ENCODE measurements around the gene TMEM150A.
"Not testable (repeated sequence)": the region's sequence is repeated elsewhere in the genome, so short reads cannot be mapped to it uniquely, and the experiment has no call there.

TMEM150A gene

DNA sequence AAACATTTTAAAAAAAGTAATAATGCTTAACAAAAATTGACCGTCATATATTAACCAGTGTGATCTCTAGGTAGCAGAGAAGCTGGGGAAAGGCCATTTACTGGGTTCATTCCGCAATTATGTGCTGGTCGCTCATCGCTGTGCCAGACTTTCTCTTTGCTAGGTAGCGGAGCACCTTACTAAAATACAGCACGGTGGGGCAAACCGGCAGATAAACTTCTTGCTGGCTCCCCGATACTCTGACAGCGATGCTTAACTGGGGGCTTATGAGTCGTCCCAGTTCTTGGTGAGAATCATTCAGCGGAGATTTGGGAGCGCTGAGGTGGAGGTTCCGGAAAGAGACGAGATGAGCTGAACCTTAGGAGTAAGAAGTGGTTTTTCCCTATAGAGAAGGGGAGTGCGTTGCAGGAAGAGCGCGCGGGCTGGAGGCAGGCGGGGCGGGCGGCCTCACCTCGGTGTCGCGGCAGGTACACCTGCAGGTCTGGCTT, 8.8 kb upstream of the TMEM150A start:
- Histone ChIP-seq H3K9me3 (ENCODE audit: control insufficient read depth, low read depth, low read length) (no peaks in the 10 kb centered on the region), H3K27ac (ENCODE audit: low read length) (no peak overlapping the region), H3K4me3 (ENCODE audit: low read length) (peak overlapping the region; percentile 94), H3K36me3 (ENCODE audit: control insufficient read depth, low read depth, low read length) (peaks cover 20% of the 10 kb centered on the region), H3K9ac (ENCODE audit: low read length) (peak overlapping the region; percentile 75), H3K4me1 (ENCODE audit: control insufficient read depth, low read depth, low read length) (no peaks in the 10 kb centered on the region), H3K27me3 (ENCODE audit: control insufficient read depth, insufficient read depth, low read length) (no peaks in the 10 kb centered on the region)

GRCh38 chr2:85607268-85608215, 5.0 kb upstream of the TMEM150A start:
- Histone ChIP-seq H3K4me3 (ENCODE audit: low read length) (no peak overlapping the region), H3K9me3 (ENCODE audit: control insufficient read depth, low read depth, low read length) (no peaks in the 10 kb centered on the region), H3K9ac (ENCODE audit: low read length) (no peak overlapping the region)

DNA sequence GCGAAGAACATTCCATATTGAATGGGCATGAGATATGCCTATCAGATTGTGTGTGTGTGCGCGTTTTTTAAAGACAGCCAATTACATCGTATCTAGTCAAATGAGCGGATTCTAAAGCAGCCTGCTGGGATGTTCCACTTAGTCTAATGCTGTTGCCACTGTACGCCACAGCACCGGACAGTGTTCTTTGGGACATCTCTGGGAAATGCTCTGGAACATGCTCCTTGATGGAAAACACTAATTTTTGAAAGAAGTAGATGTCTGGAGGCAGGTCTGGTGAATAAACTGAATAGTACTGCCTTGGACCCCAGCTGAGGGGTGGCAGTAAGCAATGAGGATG, 3.6 kb upstream of the TMEM150A start:
- no peak overlapping the region for H3K4me3 ChIP-seq (ENCODE audit: low read length)
- H3K4me1 ChIP-seq (ENCODE audit: control insufficient read depth, low read depth, low read length) = no peaks in the 10 kb centered on the region
- peaks cover 20% of the 10 kb centered on the region for H3K36me3 ChIP-seq (ENCODE audit: control insufficient read depth, low read depth, low read length)
- no peak overlapping the region for H3K27ac ChIP-seq (ENCODE audit: low read length)
- no peaks in the 10 kb centered on the region for H3K9me3 ChIP-seq (ENCODE audit: control insufficient read depth, low read depth, low read length)
- H3K27me3 ChIP-seq (ENCODE audit: control insufficient read depth, insufficient read depth, low read length) = no peaks in the 10 kb centered on the region
- no peak overlapping the region for H3K9ac ChIP-seq (ENCODE audit: low read length)

More at GRCh38 chr2:85607268-85608215, 5.0 kb upstream of the TMEM150A start:
- H3K36me3 ChIP-seq (ENCODE audit: control insufficient read depth, low read depth, low read length) = peaks cover 20% of the 10 kb centered on the region
- no peak overlapping the region for H3K27ac ChIP-seq (ENCODE audit: low read length)
- H3K4me1 ChIP-seq (ENCODE audit: control insufficient read depth, low read depth, low read length) = no peaks in the 10 kb centered on the region
- no peaks in the 10 kb centered on the region for H3K27me3 ChIP-seq (ENCODE audit: control insufficient read depth, insufficient read depth, low read length)

DNA sequence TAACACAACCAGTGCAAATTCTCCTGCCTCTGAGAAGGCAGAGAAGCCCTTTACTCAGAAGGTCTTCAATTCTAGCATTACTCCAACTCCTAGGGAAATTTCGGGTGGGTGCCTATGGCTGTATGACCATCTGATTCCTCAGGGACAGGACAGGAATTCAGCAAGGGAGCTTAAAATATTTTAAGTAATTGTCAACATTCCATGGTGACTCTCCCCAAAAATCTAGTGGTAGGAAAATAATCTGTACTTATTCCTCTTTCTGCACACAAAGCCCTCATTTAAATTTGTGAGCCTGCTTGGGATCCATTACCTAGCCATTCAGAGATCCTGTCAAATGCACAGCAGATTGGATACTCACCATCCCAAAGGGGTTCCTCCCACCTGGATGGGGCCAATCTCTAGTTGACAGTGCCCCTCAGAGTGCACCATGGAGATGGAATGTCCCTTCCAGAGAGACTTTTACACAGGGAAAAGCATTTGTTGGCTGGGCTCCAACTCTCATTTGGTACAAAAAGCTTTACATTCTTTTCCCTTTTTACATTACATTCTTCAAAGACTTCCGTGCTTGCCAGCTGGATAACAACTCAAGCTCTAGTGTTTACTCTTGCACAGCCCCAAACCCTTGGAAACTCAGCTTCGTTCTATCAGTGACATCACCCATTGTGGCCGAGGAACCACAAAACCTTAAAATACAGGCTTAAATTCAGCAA, 3.1 kb upstream of the TMEM150A start:
- no peaks in the 10 kb centered on the region for H3K4me1 ChIP-seq (ENCODE audit: control insufficient read depth, low read depth, low read length)
- H3K4me3 ChIP-seq (ENCODE audit: low read length) = no peak overlapping the region
- H3K27me3 ChIP-seq (ENCODE audit: control insufficient read depth, insufficient read depth, low read length) = no peaks in the 10 kb centered on the region
- no peaks in the 10 kb centered on the region for H3K9me3 ChIP-seq (ENCODE audit: control insufficient read depth, low read depth, low read length)
- no peak overlapping the region for H3K9ac ChIP-seq (ENCODE audit: low read length)
- H3K27ac ChIP-seq (ENCODE audit: low read length) = no peak overlapping the region
- H3K36me3 ChIP-seq (ENCODE audit: control insufficient read depth, low read depth, low read length) = peaks cover 20% of the 10 kb centered on the region

DNA sequence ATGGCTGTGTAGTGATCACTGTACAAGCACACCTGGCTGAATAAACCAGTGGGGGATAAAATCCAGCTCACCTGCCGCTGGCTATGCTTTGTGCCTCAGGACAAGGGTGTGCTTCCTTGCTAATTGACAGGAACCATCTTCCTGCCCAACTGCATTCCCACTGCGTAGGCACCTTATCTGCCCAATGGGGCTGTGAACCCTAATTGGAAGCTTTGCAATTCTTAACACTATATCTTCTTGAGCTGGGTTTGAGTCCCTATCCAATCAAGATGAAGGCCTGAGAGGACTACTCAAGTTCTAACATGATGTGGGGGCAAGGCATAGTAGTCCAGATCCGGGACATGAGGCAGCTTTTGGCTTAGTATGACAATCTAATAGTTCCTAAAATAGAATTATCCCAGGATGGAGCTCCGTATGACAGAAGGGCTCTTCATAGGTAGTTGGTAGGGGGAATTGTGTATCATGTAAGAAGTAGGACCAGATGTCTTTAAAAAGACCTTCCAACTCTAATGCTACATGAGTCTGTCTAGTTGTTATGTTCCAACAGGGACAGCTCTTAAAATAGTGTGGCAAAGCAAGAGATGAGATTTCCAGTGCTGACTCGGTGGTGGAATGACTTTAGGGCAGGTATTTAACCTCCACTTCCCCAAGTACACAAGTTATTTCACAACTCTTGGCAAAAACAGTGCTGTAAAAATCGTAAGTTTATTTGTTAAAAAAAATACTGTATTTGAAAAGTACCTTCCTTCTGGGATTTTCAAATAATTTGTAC, 2.3 kb upstream of the TMEM150A start:
- Histone ChIP-seq H3K9me3 (ENCODE audit: control insufficient read depth, low read depth, low read length) (no peaks in the 10 kb centered on the region), H3K36me3 (ENCODE audit: control insufficient read depth, low read depth, low read length) (peaks cover 20% of the 10 kb centered on the region), H3K27ac (ENCODE audit: low read length) (no peak overlapping the region), H3K4me1 (ENCODE audit: control insufficient read depth, low read depth, low read length) (no peaks in the 10 kb centered on the region), H3K9ac (ENCODE audit: low read length) (no peak overlapping the region), H3K27me3 (ENCODE audit: control insufficient read depth, insufficient read depth, low read length) (no peaks in the 10 kb centered on the region), H3K4me3 (ENCODE audit: low read length) (no peak overlapping the region)

DNA sequence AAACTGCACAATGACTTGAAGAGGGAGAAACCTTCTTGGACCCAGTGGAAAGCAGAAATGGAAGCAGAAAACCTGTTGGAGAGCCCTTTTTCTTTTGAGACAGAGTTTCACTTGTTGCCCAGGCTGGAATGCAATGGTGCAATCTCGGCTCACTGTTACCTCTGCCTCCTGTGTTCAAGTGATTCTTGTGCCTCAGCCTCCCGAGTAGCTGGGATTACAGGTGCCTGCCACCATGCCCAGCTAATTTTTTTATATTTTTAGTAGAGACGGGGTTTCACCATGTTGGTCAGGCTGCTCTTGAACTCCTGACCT, 1.6 kb upstream of the TMEM150A start:
- not testable (repeated sequence) for H3K9ac ChIP-seq (ENCODE audit: low read length); H3K9me3 ChIP-seq (ENCODE audit: control insufficient read depth, low read depth, low read length); H3K4me1 ChIP-seq (ENCODE audit: control insufficient read depth, low read depth, low read length); H3K4me3 ChIP-seq (ENCODE audit: low read length); H3K27me3 ChIP-seq (ENCODE audit: control insufficient read depth, insufficient read depth, low read length); H3K27ac ChIP-seq (ENCODE audit: low read length)
- H3K36me3 ChIP-seq (ENCODE audit: control insufficient read depth, low read depth, low read length) = peaks cover 18% of the 10 kb centered on the region

DNA sequence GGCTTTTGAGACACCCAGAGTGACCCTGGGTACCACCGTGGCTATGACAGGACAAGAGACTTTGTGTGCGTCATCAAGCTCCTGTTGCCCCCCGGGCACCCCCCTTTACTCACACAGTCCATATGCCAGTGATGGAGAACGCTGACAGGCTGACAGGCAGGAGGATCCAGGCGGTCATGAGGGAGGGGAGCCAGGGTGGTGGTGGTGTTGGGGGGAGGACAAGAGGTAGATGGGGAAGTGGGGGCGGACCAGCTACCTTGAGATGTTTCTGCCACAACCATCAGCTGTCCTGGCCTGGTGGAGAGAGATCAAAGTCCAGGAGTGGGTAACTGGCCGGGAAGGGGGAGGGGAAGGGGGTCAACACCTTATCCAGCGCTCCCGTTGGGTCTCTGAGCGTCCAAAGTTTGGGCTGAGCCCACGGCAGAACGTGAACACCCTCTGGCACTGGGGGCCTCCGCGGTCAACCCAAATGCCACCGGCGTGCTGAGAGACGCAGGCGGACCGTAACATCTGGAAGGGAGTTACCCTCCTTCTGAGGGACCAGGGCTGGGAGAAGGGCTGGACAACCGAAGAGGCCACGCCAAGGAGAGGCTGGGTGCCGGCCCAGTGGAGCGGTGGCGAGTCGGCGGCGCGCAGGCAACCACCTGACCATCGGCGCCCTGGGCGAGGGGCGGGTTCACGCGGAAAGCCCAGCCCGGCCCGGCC, 575 bp downstream of the TMEM150A start:
- no peaks in the 10 kb centered on the region for H3K4me1 ChIP-seq (ENCODE audit: control insufficient read depth, low read depth, low read length)
- no peaks in the 10 kb centered on the region for H3K9me3 ChIP-seq (ENCODE audit: control insufficient read depth, low read depth, low read length)
- peak overlapping the region; percentile 84 for H3K9ac ChIP-seq (ENCODE audit: low read length)
- peaks cover 14% of the 10 kb centered on the region for H3K36me3 ChIP-seq (ENCODE audit: control insufficient read depth, low read depth, low read length)
- H3K27me3 ChIP-seq (ENCODE audit: control insufficient read depth, insufficient read depth, low read length) = no peaks in the 10 kb centered on the region
- no peak overlapping the region for H3K27ac ChIP-seq (ENCODE audit: low read length)
- H3K4me3 ChIP-seq (ENCODE audit: low read length) = peak overlapping the region; percentile 93

DNA sequence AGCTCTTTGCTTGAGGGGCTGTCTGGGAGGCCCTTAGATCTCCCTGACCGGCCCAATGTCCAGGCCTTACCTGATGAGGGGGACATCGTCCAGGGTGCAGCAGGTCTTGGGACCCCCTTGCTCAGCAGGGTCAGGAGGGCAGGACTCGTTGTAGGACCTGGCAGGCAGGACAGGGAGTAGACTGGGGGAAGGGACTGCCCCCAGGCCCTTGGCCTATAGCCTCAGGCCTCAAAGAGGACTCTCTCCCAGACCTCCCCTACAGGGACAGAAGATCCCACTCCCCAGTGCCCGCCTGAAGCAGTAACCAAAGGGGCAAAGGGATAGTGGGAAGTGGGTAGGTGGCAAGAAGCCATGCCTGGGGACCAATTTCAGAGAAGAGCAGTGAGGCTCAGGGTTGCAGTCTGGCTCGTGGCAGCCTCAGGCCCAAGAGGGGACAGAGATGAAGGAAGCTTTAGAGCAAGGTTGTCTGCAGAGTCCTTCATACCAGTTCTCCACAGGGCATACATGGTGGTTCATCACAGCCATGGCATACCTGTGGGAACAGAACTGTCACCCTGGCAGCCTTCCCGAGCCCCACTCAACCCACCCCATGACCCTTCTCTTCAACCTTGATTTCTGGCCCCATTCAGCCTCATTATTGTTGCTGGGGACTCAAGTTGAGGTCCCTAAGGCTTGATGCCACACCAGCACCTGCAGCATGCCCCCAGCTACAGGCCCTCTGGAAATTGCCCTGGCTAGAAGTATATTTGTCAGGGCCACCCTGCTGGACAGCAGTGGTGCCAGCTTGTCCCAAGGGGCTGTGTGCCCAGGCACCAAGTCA, 1.3 kb downstream of the TMEM150A start:
- Histone ChIP-seq H3K9ac (ENCODE audit: low read length) (no peak overlapping the region), H3K4me1 (ENCODE audit: control insufficient read depth, low read depth, low read length) (no peaks in the 10 kb centered on the region), H3K9me3 (ENCODE audit: control insufficient read depth, low read depth, low read length) (no peaks in the 10 kb centered on the region), H3K36me3 (ENCODE audit: control insufficient read depth, low read depth, low read length) (peaks cover 15% of the 10 kb centered on the region), H3K4me3 (ENCODE audit: low read length) (peak overlapping the region; percentile 93), H3K27ac (ENCODE audit: low read length) (no peak overlapping the region), H3K27me3 (ENCODE audit: control insufficient read depth, insufficient read depth, low read length) (no peaks in the 10 kb centered on the region)

GRCh38 chr2:85600235-85600575, 2.3 kb downstream of the TMEM150A start:
- Histone ChIP-seq H3K36me3 (ENCODE audit: control insufficient read depth, low read depth, low read length) (peaks cover 15% of the 10 kb centered on the region), H3K4me3 (ENCODE audit: low read length) (no peak overlapping the region), H3K27ac (ENCODE audit: low read length) (no peak overlapping the region), H3K4me1 (ENCODE audit: control insufficient read depth, low read depth, low read length) (no peaks in the 10 kb centered on the region), H3K27me3 (ENCODE audit: control insufficient read depth, insufficient read depth, low read length) (no peaks in the 10 kb centered on the region), H3K9me3 (ENCODE audit: control insufficient read depth, low read depth, low read length) (no peaks in the 10 kb centered on the region), H3K9ac (ENCODE audit: low read length) (no peak overlapping the region)

GRCh38 chr2:85599468-85600234, 2.8 kb downstream of the TMEM150A start:
- no peak overlapping the region for H3K9ac ChIP-seq (ENCODE audit: low read length)
- no peak overlapping the region for H3K4me3 ChIP-seq (ENCODE audit: low read length)
- H3K27ac ChIP-seq (ENCODE audit: low read length) = no peak overlapping the region
- H3K27me3 ChIP-seq (ENCODE audit: control insufficient read depth, insufficient read depth, low read length) = no peaks in the 10 kb centered on the region
- H3K9me3 ChIP-seq (ENCODE audit: control insufficient read depth, low read depth, low read length) = no peaks in the 10 kb centered on the region
- no peaks in the 10 kb centered on the region for H3K4me1 ChIP-seq (ENCODE audit: control insufficient read depth, low read depth, low read length)
- H3K36me3 ChIP-seq (ENCODE audit: control insufficient read depth, low read depth, low read length) = peaks cover 15% of the 10 kb centered on the region

All from iPS-18a (cell line).